ENCODE measurements around the gene FCHO1. TPM values are rescaled to one million over a fixed set of nuclear protein-coding genes. Genes with fewer than 3 reads are reported as not detected.

The FCHO1 gene
- total RNA-seq, 1 donor from 2014 or later: 0.26 TPM

GRCh38 chr19:17787274-17787913 lies 36.1 kb downstream of the FCHO1 start:
- no peaks in the 10 kb centered on the region for H3K36me3 ChIP-seq (ENCODE audit: control insufficient read depth, insufficient read depth, low read length)
- no peaks in the 10 kb centered on the region for H3K27me3 ChIP-seq (ENCODE audit: control insufficient read depth, insufficient read depth, low read length)
- no peak overlapping the region for H3K4me3 ChIP-seq (ENCODE audit: low read depth, low read length)
- no peak for TF ChIP-seq CTCF (IDR thresholded peaks at IDR 0.05; ENCODE audit: insufficient read depth, low read length, severe bottlenecking)
- DNase-seq (ENCODE audit: low read depth): no peak
- FAIRE-seq: no peak

GRCh38 chr19:17788632-17789031 lies 37.4 kb downstream of the FCHO1 start:
- TF ChIP-seq CTCF (IDR thresholded peaks at IDR 0.05; ENCODE audit: insufficient read depth, low read length, severe bottlenecking): no peak
- no peaks in the 10 kb centered on the region for H3K27me3 ChIP-seq (ENCODE audit: control insufficient read depth, insufficient read depth, low read length)
- H3K36me3 ChIP-seq (ENCODE audit: control insufficient read depth, insufficient read depth, low read length): no peaks in the 10 kb centered on the region
- FAIRE-seq (no peak), DNase-seq (ENCODE audit: low read depth) (no peak)
- H3K4me3 ChIP-seq (ENCODE audit: low read depth, low read length): no peak overlapping the region

GRCh38 chr19:17790059-17790780 lies 38.9 kb downstream of the FCHO1 start:
- DNase-seq (ENCODE audit: low read depth): no peak
- H3K36me3 ChIP-seq (ENCODE audit: control insufficient read depth, insufficient read depth, low read length): no peaks in the 10 kb centered on the region
- H3K27me3 ChIP-seq (ENCODE audit: control insufficient read depth, insufficient read depth, low read length): no peaks in the 10 kb centered on the region
- no peak for FAIRE-seq
- no peak overlapping the region for H3K4me3 ChIP-seq (ENCODE audit: low read depth, low read length)
- TF ChIP-seq CTCF (IDR thresholded peaks at IDR 0.05; ENCODE audit: insufficient read depth, low read length, severe bottlenecking): no peak

- no peaks in the 10 kb centered on the region for H3K27me3 ChIP-seq (ENCODE audit: control insufficient read depth, insufficient read depth, low read length)
- no peak overlapping the region for H3K4me3 ChIP-seq (ENCODE audit: low read depth, low read length)
- FAIRE-seq (no peak), DNase-seq (ENCODE audit: low read depth) (no peak)
- H3K36me3 ChIP-seq (ENCODE audit: control insufficient read depth, insufficient read depth, low read length): no peaks in the 10 kb centered on the region
- no peak for TF ChIP-seq CTCF (IDR thresholded peaks at IDR 0.05; ENCODE audit: insufficient read depth, low read length, severe bottlenecking)
Observed at GRCh38 chr19:17794412-17794730, 43.1 kb downstream of the FCHO1 start.

GRCh38 chr19:17794731-17795494 lies 43.6 kb downstream of the FCHO1 start, which contains the start of gene B3GNT3:
Gene B3GNT3 (plus strand): TSS chr19:17795138. CDS start chr19:17807808, 12,670 bp downstream.
- H3K36me3 ChIP-seq (ENCODE audit: control insufficient read depth, insufficient read depth, low read length): no peaks in the 10 kb centered on the region
- peak within 1 kb of the TSS; percentile 40 for H3K4me3 ChIP-seq (ENCODE audit: low read depth, low read length)
- no peaks in the 10 kb centered on the region for H3K27me3 ChIP-seq (ENCODE audit: control insufficient read depth, insufficient read depth, low read length)
- no peak for TF ChIP-seq CTCF (IDR thresholded peaks at IDR 0.05; ENCODE audit: insufficient read depth, low read length, severe bottlenecking)
- FAIRE-seq: no peak
- peak; percentile 49 for DNase-seq (ENCODE audit: low read depth)

Measured in bronchial epithelial cell (primary cell).